SK-N-SH treated with all-trans-retinoic acid at 6 μM for 48 hours (cell line): ENCODE measurements around the gene PGAP1.

Source experiments
- ARNTL ChIP-seq: fragments of 450-650 bp; formaldehyde crosslinking; IDR thresholded peaks from 2 replicates; pipeline ENCODE4 v1.5.0; 2020; ENCODE audit warnings: low read depth, mild to moderate bottlenecking, moderate library complexity, borderline replicate concordance
- ESRRG ChIP-seq: fragments of 250-450 bp; sonication (Bioruptor Pico); IDR thresholded peaks from 2 replicates; pipeline ENCODE4 v1.6.1; 2021; ENCODE audit warnings: mild to moderate bottlenecking
- GLIS3 ChIP-seq: fragments of 250-450 bp; sonication (Bioruptor Pico); IDR thresholded peaks from 2 replicates; pipeline ENCODE4 v1.5.0; 2020; ENCODE audit warnings: mild to moderate bottlenecking, moderate library complexity
- ISL1 ChIP-seq: fragments of 250-450 bp; sonication (Bioruptor Pico); IDR thresholded peaks from 2 replicates; pipeline ENCODE4 v2.1.2; 2022; ENCODE audit warnings: mild to moderate bottlenecking, moderate library complexity
- RARB ChIP-seq: fragments of 250-450 bp; sonication (Bioruptor Pico); IDR thresholded peaks from 2 replicates; pipeline ENCODE4 v1.8.0; 2021; ENCODE audit warnings: mild to moderate bottlenecking, moderate library complexity
- SNAI2 ChIP-seq: fragments of 250-450 bp; sonication (Bioruptor Pico); IDR thresholded peaks from 2 replicates; pipeline ENCODE4 v1.5.0; 2020; ENCODE audit warnings: mild to moderate bottlenecking, moderate library complexity
- TOX ChIP-seq: fragments of 250-450 bp; sonication (Bioruptor Pico); IDR thresholded peaks from 2 replicates; pipeline ENCODE4 v1.8.0; 2021; ENCODE audit warnings: mild to moderate bottlenecking, moderate library complexity, borderline replicate concordance
- ZFP30 ChIP-seq: fragments of 450-650 bp; formaldehyde crosslinking; IDR thresholded peaks from 2 replicates; pipeline ENCODE4 v1.5.0; 2022; ENCODE audit warnings: mild to moderate bottlenecking, moderate library complexity
- TF ChIP-seq, protein P1 (sequence below): fragments of 250-450 bp; sonication (Bioruptor Pico); IDR thresholded peaks from 2 replicates; pipeline ENCODE4 v1.8.0; 2020; ENCODE audit warnings: mild to moderate bottlenecking, moderate library complexity, borderline replicate concordance

DNA sequence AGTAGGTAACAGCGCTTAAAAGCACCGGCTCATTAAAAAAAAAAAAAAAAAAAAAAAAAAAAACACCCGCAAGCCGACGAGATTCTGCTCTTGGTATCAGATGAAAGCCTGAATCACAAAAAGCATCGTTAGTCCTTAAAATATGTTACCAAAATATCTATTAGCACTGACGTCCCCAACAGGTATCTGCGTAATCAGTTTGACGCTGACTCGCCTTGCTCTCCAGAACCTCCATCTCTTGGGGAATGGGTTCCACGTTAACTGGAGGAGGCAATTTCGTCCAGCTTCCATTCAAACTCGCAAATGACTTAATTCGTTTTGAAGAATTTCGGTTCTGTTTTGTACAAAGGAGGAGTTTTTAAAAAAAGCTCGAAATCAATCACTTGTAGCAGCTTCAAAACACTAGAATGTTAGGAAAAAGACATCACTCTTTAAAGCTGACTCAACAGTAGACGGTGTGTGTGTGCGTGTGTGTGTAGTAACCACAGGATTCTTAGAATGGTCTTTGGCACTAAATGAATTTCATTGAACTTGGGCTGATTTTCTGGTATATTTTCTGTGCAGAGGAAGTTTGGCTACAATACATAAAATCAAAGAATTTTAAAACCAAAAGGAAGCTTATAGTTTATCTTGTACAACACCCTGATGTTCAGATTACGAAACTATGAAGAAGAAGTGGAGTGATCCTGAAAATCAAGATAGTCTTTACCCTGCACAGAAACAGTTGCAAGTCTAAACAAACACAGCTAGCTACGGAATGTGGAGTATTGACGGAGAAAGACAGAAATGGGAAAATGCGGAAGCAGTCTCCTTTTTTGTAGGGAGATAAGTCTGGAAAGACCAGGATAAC is 1.1 kb upstream of the PGAP1 start:
- TF ChIP-seq, protein P1, sequence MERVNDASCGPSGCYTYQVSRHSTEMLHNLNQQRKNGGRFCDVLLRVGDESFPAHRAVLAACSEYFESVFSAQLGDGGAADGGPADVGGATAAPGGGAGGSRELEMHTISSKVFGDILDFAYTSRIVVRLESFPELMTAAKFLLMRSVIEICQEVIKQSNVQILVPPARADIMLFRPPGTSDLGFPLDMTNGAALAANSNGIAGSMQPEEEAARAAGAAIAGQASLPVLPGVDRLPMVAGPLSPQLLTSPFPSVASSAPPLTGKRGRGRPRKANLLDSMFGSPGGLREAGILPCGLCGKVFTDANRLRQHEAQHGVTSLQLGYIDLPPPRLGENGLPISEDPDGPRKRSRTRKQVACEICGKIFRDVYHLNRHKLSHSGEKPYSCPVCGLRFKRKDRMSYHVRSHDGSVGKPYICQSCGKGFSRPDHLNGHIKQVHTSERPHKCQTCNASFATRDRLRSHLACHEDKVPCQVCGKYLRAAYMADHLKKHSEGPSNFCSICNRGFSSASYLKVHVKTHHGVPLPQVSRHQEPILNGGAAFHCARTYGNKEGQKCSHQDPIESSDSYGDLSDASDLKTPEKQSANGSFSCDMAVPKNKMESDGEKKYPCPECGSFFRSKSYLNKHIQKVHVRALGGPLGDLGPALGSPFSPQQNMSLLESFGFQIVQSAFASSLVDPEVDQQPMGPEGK = no peak
- no peak for TF ChIP-seq ISL1 (CRISPR knock-in tag)
- TF ChIP-seq SNAI2 (CRISPR knock-in tag) = no peak
- TF ChIP-seq TOX (CRISPR knock-in tag) = no peak
- no peak for TF ChIP-seq ARNTL
- TF ChIP-seq ZFP30 (CRISPR knock-in tag) = no peak
- no peak for TF ChIP-seq GLIS3 (CRISPR knock-in tag)
- TF ChIP-seq ESRRG (CRISPR knock-in tag) = no peak
- TF ChIP-seq RARB (CRISPR knock-in tag) = no peak
